Measurements from ENCODE around the gene MRPS17.

DNA sequence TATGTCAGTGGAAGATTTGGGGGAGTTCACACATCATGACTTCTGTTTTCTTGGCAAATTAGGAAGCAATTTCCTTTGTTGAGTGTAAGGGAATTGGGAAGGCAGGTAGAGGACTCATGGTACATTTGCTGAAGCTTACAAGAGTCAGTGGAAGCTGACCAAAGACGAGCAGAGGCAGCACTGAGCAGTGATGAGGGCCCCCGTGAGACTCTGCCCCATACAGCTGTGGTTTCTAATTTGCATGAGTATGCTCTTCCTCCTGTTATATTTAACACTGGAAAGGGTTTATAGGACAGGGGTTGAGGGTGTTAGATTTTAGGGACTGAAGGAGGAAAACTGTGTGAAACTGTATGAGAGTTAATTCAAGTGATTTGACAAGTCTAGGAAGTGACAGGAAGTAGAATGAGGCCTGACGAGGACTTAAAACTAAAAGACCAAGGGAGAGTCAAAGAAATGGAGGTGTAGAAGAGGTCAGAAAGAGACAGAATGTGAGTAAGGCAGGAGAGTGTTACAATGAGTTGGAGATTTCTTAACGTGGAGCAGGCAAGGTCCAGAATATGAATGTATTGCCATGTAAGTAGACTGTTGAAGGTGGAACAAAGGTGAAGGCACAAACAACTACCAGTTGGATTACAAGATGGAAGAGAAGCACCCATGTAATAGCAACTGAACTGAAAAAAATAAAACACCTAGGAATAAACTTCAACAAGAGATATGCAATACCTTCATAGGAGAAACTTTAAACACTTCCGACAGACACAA lies 23.5 kb upstream of the MRPS17 start:
- TF ChIP-seq, protein P1, sequence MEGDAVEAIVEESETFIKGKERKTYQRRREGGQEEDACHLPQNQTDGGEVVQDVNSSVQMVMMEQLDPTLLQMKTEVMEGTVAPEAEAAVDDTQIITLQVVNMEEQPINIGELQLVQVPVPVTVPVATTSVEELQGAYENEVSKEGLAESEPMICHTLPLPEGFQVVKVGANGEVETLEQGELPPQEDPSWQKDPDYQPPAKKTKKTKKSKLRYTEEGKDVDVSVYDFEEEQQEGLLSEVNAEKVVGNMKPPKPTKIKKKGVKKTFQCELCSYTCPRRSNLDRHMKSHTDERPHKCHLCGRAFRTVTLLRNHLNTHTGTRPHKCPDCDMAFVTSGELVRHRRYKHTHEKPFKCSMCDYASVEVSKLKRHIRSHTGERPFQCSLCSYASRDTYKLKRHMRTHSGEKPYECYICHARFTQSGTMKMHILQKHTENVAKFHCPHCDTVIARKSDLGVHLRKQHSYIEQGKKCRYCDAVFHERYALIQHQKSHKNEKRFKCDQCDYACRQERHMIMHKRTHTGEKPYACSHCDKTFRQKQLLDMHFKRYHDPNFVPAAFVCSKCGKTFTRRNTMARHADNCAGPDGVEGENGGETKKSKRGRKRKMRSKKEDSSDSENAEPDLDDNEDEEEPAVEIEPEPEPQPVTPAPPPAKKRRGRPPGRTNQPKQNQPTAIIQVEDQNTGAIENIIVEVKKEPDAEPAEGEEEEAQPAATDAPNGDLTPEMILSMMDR (IDR thresholded peaks at IDR 0.05): no peak
- TF ChIP-seq POLR2A (IDR thresholded peaks at IDR 0.05): no peak

Data from thyroid gland (tissue), 4 donors.